Spinal cord (tissue), 10 donors: Measurements from ENCODE around the gene PTPA. TPM values are rescaled to one million over a fixed set of nuclear protein-coding genes. Genes with fewer than 3 reads are reported as not detected.

Experiments used
- DNase-seq, 6 donors: peaks; one replicate each; pipeline versions ENCODE4 v3.0.0 to v3.0.0-alpha.2; 2013 to 2015; ENCODE audit warnings: low spot score in 6 of 6, low read depth in 4 of 6
- H3K27ac ChIP-seq: one replicate; pipeline ENCODE4 v1.5.1; 2013; ENCODE audit warnings: low read depth, low read length, control low read depth
- H3K27me3 ChIP-seq: one replicate; pipeline ENCODE4 v1.6.1; 2013; ENCODE audit warnings: low read length; ENCODE audit not compliant: control insufficient read depth, insufficient read depth
- H3K36me3 ChIP-seq: one replicate; pipeline ENCODE4 v1.6.1; 2013; ENCODE audit warnings: low read length; ENCODE audit not compliant: control insufficient read depth, insufficient read depth
- H3K4me1 ChIP-seq: one replicate; pipeline ENCODE4 v1.6.1; 2013; ENCODE audit warnings: low read length; ENCODE audit not compliant: control insufficient read depth, insufficient read depth
- H3K4me3 ChIP-seq: one replicate; pipeline ENCODE4 v1.5.1; 2013; ENCODE audit warnings: low read depth, low read length, control low read depth
- H3K9me3 ChIP-seq: one replicate; pipeline ENCODE4 v1.6.1; 2013; ENCODE audit warnings: low read length; ENCODE audit not compliant: control insufficient read depth, insufficient read depth
- WGBS: methylation state at CpG from one replicate; pipeline ENCODE4 v1.1.5; 2013; ENCODE audit warnings: missing lambda C conversion rate; ENCODE audit not compliant: insufficient coverage; 5-methylcytosine and 5-hydroxymethylcytosine counted together
- long read RNA-seq, 4 donors: transcript quantifications; one replicate each; lab custom pipeline, GENCODE V29; 2026
- polyA plus RNA-seq, 2 donors: library from polyadenylated mRNA; unstranded; fragments of 120-200 nt; gene quantifications; one replicate each; pipeline ENCODE4 v1.2.1, GENCODE V29; 2013; ENCODE audit not compliant: insufficient read length in 2 of 2
- total RNA-seq, 2 donors: library from RNA; depleted of rRNA in 1 of 2; stranded (reverse); fragments of 120-200 nt in 1 of 2; fragments of >200 nt in 1 of 2; gene quantifications; one replicate each; pipeline versions ENCODE4 v1.2.3 to v1.2.4, GENCODE V29; 2013 to 2014
- donor health status: healthy.

The PTPA gene
- total RNA-seq, result 100 to 1,000 TPM in 1 of 2 donors, 10 to 100 TPM in 1; 62.3 to 117 TPM
- polyA plus RNA-seq, result 100 to 1,000 TPM in 1 of 2 donors, 10 to 100 TPM in 1; 98.6 to 116 TPM
- long read RNA-seq, donor 1, transcript PTPA-207 (10 exons, 2,737 nt), result major isoform, 15 of 27 reads
- long read RNA-seq, donor 1, partial matches to known transcripts, result 0 of 27 reads
- long read RNA-seq, donor 1, other reads (novel, unspliced or antisense), result 0 of 27 reads
- long read RNA-seq, donor 2, transcript PTPA-207 (10 exons, 2,737 nt), result major isoform, 7 of 10 reads
- long read RNA-seq, donor 2, partial matches to known transcripts, result 0 of 10 reads
- long read RNA-seq, donor 2, other reads (novel, unspliced or antisense), result 0 of 10 reads
- long read RNA-seq, donor 3, transcript PTPA-207 (10 exons, 2,737 nt), result major isoform, 8 of 14 reads
- long read RNA-seq, donor 3, partial matches to known transcripts, result 0 of 14 reads
- long read RNA-seq, donor 3, other reads (novel, unspliced or antisense), result 0 of 14 reads
- long read RNA-seq, donor 4, transcript PTPA-207 (10 exons, 2,737 nt), result minor isoform, 6 of 167 reads
- long read RNA-seq, donor 4, transcript PTPA-210 (3 exons, 1,153 nt), result major isoform, 33 of 167 reads
- long read RNA-seq, donor 4, partial matches to known transcripts, result 122 of 167 reads
- long read RNA-seq, donor 4, other reads (novel, unspliced or antisense), result 0 of 167 reads

DNA sequence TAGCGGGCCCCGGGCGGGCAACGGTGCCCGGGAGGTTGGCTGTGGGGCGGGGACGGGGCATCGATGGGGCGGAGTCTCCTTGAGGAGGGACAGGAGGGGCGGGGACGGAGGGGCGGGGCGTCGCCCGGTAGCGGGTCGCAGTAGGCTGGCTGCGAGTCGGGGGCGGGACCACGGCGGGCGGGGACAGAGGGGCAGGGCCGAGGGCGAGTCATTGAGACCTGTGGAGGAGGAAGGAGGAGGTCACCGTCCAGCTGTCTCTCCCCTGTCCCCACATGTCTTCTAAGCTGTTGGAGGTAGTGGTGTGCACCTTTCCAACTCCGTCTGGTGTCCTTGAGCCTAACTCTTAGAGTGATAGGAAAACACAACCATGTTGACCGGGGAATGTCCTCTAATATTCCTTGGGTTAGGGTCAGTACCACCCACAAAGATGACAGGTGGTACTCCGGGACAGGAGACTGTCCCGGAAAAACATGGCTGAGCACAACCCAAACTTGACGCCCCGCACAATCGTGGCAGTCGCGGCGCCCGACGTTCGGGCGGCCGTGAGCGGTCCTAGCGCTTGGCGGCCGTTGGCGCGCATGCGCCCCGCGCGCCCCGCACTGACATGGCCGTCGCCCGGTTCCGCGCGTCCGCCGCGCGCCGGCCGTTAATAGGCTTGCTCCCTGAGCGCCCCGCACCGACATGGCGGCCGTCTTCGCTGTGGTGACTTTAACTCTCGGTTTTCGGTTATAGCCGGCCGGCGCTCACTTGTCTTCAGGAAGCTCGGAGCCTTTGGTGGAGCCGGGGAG is at the start of gene PTPA, which contains the start of gene CRAT:
PTPA (plus strand) TSS at position 676 of the 788 bp plus-strand sequence. CDS start 186 bp downstream, outside the sequence.
CRAT (minus strand) TSS at position 54 of the 788 bp plus-strand sequence. CDS start 284 bp downstream, outside the sequence.
- WGBS, result under 1% methylated on average over 56 of the region's 77 CpGs
- H3K9me3 ChIP-seq, result no peaks in the 10 kb centered on the region
- H3K4me1 ChIP-seq, result peaks cover 41% of the 10 kb centered on the region

DNA sequence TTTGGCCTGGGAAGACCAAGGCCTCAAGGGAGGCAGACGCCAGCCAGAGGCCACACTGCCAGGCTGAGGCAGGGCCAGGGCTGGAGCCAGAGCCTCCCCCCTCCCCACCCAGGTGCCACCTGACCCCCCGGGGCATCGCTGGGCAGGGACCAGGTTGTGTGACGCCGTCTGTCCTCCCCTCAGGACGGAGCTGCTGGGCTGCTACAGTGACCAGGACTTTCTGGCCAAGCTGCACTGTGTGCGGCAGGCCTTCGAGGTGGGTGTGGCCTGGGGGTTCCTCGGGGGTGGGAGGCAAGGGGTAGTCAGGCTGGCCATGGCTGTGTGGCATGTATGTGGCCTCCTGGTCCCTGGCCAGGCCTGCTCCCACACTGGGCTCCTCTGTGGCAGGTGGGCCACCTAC is 48.2 kb upstream of the PTPA start:
- H3K27me3 ChIP-seq, result no peaks in the 10 kb centered on the region
- no peak overlapping the region for H3K27ac ChIP-seq
- H3K9me3 ChIP-seq, result no peaks in the 10 kb centered on the region
- H3K4me3 ChIP-seq, result no peak overlapping the region
- 95% methylated on average over 8 of the region's 9 CpGs for WGBS
- H3K36me3 ChIP-seq, result peaks cover 83% of the 10 kb centered on the region
- DNase-seq, result no peak
- no peaks in the 10 kb centered on the region for H3K4me1 ChIP-seq

More for the DNA sequence above, at the start of gene PTPA, which contains the start of gene CRAT:
- H3K4me3 ChIP-seq, result peak within 1 kb of the TSS; percentile 77
- peak; percentile 82 to 98 (median 86) for DNase-seq
- H3K27me3 ChIP-seq, result no peaks in the 10 kb centered on the region
- H3K27ac ChIP-seq, result peak within 1 kb of the TSS; percentile 97
- H3K36me3 ChIP-seq, result peaks cover 29% of the 10 kb centered on the region

DNA sequence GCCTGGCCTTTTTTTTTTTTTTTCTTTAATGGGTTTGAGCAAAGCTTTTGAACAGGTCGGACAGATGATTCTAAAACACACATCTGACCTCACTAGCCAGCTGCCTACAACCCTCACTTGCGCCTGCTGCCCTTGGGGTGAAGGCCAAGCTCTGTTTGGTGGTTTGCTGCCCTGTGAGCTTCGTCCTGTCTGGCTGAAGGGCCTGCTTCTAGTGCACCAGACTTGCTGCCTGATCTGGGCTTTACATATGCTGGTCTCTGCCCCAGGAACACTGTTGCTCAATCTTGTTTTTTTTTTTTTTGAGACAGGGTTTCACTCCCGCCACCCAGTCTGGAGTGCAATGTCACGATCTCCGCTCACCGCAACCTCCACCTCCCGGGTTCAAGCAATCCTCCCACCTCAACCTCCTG is 46.7 kb upstream of the PTPA start:
- 98% methylated on average over 7 of the region's 8 CpGs for WGBS
- peaks cover 4% of the 10 kb centered on the region for H3K4me1 ChIP-seq
- DNase-seq, result no peak
- H3K27ac ChIP-seq, result no peak overlapping the region
- H3K4me3 ChIP-seq, result no peak overlapping the region
- no peaks in the 10 kb centered on the region for H3K27me3 ChIP-seq
- no peaks in the 10 kb centered on the region for H3K9me3 ChIP-seq
- peaks cover 88% of the 10 kb centered on the region for H3K36me3 ChIP-seq

DNA sequence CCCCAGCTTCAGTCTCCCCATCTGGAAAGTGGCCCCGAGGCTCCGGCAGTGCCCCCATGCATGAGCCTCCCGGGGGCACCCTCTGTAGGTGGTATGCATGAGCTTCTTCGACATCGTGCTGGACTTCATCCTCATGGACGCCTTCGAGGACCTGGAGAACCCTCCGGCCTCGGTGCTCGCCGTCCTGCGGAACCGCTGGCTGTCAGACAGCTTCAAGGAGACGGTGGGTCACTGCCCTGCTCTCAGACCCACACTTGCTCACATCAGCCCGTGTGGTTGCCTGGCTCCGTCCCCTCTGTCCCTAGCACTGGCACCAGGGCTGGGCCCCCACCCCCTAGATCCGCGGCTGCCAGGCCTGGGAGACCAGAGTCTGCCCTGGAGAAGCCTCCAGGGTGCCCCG is 43.1 kb upstream of the PTPA start:
- Histone ChIP-seq H3K27ac (no peak overlapping the region), H3K27me3 (no peaks in the 10 kb centered on the region), H3K36me3 (peaks cover 82% of the 10 kb centered on the region), H3K9me3 (no peaks in the 10 kb centered on the region), H3K4me3 (no peak overlapping the region), H3K4me1 (peaks cover 26% of the 10 kb centered on the region)
- WGBS, result 96% methylated on average over 19 of the region's 19 CpGs
- no peak for DNase-seq

DNA sequence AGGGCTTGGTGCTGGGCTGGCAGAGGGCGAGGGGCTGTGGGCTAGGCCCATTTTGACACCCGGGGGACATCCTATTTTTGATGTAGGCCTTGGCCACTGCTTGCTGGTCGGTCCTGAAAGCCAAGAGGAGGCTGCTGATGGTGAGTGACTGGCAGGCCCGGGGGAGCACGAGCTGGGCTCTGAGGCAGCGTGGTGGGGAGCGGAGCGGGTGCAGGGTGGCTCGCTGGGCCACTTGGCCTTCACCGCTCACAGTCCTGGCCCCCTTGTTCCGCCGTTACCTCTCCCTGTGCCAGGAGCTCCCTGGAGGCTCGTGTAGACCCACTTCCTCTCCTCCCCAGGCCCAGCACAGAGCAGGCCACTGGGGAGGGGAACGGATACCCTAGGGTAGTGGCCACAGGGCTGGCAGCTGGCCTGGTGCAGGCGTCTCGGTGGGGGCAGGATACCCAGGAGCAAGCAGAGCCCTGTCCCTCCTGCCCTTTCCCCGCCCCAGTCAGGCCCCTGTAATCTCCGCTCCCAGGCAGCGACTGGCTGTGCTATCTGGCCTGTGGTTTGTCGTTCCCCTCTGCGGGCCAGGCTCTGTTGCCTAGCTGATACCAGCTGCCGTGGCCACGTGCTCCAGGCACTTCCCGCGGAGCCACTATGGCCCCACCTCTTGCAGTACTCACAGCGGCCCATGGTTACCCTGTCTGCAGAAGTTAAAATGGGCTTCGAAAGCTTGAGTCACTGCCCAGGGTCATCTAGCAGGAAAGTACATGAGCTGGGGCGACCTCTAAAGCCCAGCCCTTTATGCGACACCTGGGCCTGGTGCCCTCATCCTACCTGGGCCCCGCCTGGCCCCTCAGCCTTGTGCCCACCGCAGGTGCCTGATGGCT is 42.0 kb upstream of the PTPA start:
- DNase-seq, result no peak
- 80% methylated on average over 31 of the region's 31 CpGs for WGBS
- Histone ChIP-seq H3K4me1 (peaks cover 26% of the 10 kb centered on the region), H3K36me3 (peaks cover 72% of the 10 kb centered on the region), H3K27me3 (no peaks in the 10 kb centered on the region), H3K4me3 (no peak overlapping the region), H3K9me3 (no peaks in the 10 kb centered on the region), H3K27ac (no peak overlapping the region)

DNA sequence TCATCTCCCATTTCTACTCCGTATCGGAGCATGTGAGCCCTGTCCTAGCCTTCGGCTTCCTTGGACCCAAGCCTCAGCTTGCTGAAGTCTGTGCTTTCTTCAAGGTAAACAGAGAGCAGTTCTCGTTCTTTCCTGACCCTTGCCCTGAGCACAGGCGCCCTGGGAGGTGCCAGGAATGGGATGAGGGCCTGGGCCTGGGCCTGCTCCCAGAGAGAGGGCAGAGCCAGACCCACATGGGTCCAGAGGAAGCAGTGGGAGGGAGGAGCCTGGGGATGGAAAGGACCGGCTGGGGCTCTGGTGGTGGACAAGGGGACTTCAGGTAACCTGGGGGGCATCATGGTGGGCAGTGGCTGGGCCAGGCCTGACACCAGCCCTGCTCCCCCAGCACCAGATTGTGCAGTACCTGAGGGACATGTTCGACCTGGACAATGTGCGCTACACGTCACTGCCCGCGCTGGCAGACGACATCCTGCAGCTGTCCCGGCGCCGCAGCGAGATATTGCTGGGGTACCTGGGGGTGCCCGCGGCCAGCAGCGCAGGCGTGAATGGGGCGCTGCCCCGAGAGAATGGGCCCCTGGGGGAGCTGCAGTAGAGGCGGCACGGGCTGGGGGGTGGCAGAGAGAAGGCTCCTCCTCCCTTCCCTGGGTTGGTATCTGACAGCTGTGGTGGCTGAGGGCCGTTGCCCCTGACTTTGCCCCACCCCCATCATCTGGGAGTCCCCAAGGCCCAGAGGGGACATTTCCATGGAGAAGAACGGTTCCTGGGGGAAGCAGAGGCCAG is 41.2 kb upstream of the PTPA start:
- Histone ChIP-seq H3K9me3 (no peaks in the 10 kb centered on the region), H3K4me3 (no peak overlapping the region), H3K27me3 (no peaks in the 10 kb centered on the region), H3K36me3 (peaks cover 63% of the 10 kb centered on the region), H3K27ac (no peak overlapping the region), H3K4me1 (peaks cover 26% of the 10 kb centered on the region)
- WGBS, result 88% methylated on average over 22 of the region's 26 CpGs
- no peak for DNase-seq

DNA sequence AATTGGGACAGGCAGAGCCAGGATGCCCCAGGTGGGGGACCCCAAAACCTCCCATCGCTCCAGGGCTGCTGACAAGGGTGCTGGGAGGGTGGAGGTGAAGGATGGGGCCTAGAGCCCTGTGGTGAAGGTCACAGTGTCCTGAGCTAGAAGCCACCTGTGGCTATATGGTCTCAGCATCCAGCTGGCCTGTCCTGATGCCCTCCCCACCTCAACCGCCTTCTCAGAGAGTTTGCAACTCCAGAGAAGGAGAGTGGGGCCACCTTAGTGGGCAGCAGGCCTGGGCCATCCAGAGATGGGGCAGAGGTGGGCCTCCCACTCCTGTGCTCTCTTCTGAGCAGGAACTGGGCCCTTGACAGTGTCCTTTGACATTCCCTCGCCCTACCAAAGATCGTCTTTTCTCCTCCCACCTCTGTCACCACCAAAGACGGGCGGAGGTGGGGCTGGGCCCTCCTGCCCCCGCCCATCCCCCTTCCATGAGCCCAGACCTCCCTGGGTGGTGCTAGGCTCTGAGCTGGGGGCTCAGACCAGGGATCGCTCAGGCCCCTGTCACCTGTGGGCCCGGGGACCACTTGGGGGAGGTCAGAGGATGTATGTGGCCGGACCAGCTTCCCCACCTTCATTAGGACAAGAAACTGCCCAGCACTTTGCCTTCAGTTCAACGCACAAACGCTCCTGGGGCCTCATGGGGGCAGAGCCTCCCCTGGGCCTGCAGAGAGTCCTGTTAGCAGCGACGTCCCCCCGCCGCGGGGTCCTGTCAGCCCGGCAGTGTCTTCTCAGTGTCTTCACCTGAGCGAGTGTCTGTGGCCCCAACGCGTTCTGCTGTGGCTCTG is 40.3 kb upstream of the PTPA start:
- Histone ChIP-seq H3K9me3 (no peaks in the 10 kb centered on the region), H3K4me3 (no peak overlapping the region), H3K4me1 (peaks cover 26% of the 10 kb centered on the region), H3K27me3 (no peaks in the 10 kb centered on the region), H3K36me3 (peaks cover 56% of the 10 kb centered on the region), H3K27ac (no peak overlapping the region)
- WGBS, result 56% methylated on average over 20 of the region's 21 CpGs
- DNase-seq, result no peak
